Hepatocyte (in vitro differentiated cells): ENCODE measurements around the gene GANC.

Source experiments
- CTCF ChIP-seq: fragments of 200-600 bp; sonication (generic); IDR thresholded peaks from 2 replicates; pipeline ENCODE4 v1.5.1; 2016; ENCODE audit warnings: antibody characterized with exemption, mild to moderate bottlenecking; ENCODE audit not compliant: poor library complexity
- EZH2 ChIP-seq: fragments of 200-600 bp; sonication (generic); IDR thresholded peaks from 2 replicates; pipeline ENCODE4 v1.6.1; 2016; ENCODE audit warnings: antibody characterized with exemption, mild to moderate bottlenecking, borderline replicate concordance
- EZH2phosphoT487 ChIP-seq: fragments of 200-600 bp; sonication (generic); IDR thresholded peaks from one replicate; pipeline ENCODE4 v1.6.1; 2018; ENCODE audit warnings: antibody characterized with exemption, mild to moderate bottlenecking, low read depth, moderate library complexity; ENCODE audit not compliant: unreplicated experiment, severe bottlenecking

DNA sequence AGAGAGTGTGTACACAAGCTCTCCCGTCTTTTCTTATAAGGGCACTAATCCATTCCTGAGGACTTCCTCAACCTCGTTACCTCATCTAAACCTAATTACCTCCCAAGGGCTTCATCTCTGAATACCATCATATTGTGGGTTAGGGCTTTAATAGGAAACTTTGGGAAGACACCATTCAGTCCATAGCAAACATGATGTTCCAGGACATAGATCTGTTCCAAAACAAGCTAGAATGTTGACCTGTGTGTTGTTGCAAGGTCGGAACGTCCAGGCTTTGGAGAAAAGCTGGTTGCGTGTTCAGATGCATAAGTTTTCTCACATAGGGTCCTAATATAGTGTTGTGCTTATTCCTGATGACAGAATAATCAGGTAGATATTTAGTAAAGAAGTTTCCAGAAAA, 9.9 kb downstream of the GANC start:
- TF ChIP-seq EZH2phosphoT487 (no peak), CTCF (no peak), EZH2 (no peak)
